NCI-H1048 (cell line): ENCODE measurements around the gene GPX3.

Source experiments
- DNase-seq: peaks from one replicate; lab custom pipeline; 2025; lab: John Stamatoyannopoulos, UW

GPX3 gene

DNA sequence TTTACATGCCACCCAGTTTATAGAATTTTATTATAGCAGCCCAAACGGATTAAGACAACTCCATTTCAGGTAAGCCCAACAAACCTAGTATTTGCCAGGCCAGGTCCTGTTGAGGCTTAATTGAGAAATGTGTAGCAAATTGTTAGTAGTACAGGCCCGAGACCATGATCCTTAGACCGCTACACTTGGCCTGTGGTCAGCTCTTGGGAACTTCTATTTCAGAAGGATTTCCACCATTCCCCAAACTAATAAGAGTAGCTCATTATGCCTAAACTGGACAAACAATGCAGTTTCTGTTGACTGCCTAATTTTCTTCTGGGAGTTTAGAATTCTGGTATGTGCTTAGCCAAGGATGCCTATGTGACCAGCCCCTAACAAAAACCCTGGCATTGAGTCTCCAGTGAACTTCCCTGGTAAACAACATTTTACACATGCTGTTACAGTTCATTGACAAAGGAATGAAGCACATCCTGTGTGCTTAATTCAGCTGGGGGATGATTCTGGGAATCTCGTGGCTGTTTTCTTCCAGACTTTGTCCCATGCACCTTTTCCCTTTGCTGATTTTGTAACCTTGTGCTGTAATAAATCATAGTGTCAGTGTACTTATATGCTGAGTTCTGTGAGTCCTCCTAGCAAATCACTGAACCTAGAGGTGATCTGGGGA is 5.6 kb upstream of the GPX3 start:
- DNase-seq = no peak

DNA sequence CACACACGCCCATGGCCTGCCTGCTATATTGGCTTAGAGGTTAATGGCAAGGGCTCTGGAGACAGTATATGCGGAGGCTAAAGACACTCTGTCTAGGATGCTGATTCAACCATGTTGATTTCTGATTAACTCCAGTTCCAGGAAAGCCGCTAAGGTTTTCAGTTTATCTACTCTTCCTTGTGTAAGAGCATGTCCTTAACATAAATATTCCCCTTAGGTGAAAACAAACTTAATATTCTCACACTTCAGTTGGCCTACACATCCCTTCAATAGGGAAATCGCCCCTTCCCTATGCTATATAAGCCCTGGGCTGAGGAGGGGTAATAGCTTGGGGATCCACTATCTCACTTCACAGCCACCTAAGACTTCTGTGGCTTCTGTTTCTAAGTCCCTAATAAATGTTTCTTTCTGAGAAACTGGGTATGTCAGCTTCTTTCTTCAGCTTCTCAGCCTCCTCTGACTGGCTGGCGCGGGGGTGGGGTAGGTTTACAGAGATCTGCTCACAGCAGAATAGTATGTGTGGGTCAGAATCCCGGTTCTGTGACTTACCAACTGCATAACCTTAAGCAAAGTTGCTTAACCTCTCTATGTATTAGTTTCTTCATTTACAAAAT is 4.3 kb upstream of the GPX3 start:
- DNase-seq = no peak

DNA sequence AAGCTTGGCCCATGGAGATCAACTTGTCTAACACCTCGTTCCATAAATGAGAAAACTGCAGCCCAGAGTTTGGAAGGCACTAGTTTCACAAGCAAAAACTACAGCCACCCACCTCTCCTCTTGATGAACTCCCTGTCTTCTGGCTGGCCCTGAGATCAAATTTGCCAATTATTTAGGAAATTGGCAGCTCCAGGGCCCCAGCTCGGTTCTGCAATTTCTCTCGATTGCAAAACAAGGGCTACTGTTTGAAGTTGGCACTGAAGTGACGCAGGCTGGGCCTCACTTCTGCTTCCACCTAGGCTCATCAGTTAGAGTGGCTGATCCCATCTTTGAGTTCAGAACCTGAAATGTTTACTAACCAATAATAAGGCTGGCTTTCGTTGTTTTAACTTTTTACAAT is 3.7 kb upstream of the GPX3 start:
- no peak for DNase-seq

DNA sequence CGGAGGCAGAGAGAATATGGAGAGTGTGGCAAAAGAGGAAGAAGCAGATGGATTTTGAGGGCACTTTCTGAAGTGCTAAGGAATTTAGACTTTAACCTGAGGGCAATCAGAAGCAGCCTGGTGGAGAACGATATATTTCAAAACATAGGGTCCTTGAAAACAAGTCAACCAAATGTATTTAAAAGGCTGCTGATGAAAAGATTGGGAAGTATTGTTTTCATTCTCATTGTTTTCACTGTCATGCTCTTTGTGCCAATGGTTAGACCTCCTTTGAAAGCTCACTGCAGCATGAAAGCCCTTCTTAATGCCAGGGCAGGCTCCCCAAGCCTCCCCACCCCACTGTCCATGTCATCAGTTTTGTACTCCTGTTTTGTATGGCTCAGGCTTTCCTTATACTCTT is 2.5 kb upstream of the GPX3 start:
- DNase-seq = no peak

DNA sequence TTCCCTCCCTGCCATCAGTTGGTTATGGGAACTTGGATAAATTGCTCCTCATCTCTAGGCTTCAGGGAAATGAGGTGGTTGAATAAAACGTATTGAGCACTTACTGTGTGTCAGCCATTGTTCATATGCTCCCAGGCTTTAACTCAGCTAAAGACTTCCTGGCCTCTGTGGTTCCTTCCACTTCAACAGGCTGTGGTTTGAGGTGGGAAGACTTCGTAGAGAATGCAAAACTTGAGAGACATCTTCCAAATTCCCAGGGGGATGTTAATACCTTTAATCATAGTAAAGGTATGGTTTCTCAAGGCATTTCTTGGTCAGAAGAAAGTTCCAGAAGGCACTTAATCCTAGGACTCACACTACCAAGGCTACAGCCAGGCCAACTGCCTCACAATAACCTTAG is 1.5 kb upstream of the GPX3 start:
- no peak for DNase-seq

DNA sequence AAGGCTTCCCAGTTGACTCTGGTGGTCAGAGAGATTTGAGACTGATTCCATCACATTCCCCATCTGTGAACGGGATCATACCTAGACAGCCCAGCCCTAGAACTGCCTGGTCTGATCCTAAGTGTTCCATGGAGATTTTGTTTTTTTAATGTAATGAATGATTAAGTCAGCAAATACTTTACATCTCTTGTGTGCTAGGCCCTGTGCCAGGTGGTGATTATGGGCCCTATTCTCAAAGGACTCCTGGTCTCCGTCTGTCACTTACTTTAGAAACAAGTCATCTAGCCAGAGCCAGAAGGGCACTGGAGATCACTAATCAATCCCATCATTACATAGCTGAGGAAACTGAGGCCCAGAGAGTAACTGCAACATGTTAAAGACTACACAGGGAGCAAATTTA is 1.1 kb upstream of the GPX3 start:
- no peak for DNase-seq

DNA sequence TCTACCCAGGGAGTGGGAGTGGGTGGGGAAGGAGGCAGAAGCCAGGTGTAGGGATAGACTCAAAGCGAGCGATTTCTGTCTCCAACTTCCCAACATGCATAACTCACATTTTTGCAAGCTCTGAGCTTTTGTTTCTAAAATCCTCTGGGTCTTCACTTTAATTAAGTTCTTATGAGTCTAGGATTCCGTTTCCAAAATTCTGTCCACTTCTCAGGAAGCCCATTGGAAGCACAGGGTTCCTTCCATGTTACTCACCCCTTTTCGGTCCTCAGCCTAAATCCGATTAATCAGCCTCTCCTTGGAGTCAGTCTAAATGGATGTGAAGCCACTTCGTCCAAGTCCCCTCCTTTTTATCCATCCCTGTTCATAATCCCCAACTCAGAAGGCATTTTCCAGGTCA is 1.4 kb downstream of the GPX3 start:
- no peak for DNase-seq

DNA sequence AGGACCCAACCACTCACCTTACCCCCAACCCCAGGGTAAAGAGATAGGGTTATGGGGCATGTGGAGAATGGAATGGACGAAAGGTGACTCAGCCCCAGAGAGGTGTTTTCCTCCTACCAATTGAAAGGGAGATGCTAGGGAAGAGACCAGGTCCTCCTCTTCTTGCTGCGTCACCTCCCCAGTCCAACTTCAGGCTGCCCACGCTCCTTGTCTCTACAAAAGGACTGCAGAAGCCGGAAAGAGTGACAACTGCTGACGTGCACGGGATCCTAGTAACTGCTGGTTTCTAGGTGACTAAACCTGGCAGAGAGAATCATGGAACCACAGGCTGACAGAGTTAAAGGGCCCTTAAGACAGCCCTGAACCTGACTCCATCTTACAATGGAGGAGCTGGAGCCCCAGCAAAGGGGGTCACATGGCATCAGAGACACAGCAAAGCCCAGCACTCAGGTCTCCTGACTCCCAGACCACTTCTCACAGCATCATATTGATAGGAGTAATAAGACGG is 2.2 kb downstream of the GPX3 start:
- DNase-seq = no peak

DNA sequence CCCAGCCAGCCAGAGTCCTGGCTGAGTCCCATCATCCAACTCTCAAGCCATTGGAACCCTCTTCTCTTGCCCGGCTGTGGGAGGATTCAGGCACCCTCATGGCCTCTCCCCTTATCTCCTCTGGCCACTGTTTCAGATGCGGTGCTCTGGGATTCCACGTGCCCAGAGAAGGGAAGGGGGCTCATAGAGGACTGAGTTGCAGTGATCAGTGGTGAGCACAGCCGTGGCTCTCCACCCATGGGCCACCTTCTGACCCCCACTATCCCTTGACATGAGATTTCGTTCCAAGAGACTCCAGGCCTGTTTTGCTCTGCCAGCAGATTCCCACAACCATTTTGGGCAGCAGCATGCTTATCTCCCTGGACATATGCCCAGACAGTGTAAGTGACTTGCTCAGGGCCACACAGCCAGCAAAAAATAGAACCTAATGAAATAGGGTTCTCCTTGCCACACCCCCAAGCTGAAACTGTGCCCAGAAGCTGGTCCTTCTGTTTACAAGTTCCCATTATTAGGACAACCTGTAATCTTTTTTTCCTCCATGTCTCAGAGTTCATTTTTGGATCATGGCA is 2.7 kb downstream of the GPX3 start:
- DNase-seq = no peak

DNA sequence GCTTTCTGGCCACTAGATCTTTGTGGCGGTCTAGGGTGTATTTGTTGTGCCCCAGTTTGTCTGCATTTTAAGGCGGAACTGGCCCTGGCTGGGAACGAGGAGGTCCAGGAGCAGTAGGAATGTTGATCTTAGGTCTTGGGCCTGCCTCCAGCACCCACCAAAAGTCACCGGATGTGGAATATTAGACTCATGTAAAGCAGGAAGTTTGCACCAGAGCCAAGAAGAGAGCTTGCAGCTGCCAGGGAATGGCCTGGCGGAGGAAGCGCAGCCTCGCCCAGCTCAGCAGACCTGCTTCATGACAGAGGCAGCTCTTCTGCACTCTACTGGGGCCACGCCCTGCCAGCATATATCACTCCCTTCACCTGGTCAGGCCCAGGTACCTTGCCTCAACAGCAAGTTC is 3.3 kb downstream of the GPX3 start:
- DNase-seq = no peak

DNA sequence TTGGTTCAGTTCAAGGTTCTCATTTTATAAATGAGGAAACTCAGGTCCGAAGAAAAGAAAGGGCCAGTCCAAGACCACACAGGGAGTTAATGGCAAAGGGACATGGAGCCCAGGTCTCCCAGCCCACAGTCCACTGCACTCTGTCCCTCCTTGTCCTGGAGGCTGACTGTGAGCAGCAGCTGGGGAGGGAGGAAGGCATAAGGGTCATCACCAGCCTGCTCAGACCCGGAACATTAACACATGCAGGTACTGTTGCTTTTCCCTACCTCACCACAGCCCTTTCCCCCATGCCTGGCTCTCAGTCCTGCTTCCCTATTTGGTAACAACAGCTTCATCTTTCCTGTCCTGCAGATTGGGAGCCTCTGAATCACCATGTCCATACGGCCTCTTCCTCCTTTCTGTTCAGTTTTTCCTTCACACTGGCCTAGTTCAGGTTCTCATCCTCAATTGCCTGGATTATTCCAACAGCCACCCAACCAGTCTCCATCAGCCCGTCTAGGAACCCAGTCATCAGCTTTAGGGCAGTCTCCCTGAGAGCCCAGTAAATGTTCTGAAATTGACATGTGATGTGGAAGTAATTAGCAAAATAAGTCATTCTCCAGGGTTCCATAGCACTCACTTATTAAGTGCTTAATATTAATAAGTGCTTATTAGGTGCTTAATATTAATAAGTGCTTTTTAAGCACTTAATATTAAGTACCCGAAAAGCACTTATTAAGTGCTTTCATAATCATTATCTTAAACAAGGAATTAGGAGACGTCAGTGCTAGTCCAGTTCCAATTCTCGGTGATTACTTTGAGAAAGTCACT is 4.3 kb downstream of the GPX3 start:
- no peak for DNase-seq

DNA sequence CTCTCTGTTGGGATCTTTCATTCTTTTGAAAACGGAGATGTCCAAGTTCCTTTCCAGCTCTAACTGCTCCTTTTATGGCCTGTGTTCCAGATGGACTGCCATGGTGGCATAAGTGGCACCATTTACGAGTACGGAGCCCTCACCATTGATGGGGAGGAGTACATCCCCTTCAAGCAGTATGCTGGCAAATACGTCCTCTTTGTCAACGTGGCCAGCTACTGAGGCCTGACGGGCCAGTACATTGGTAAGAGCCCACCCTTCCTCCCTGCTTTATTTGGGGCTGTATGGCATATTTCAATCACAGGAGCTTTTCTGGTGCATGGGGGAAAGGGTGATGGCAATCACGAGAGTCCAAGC is 4.8 kb downstream of the GPX3 start:
- DNase-seq = no peak

DNA sequence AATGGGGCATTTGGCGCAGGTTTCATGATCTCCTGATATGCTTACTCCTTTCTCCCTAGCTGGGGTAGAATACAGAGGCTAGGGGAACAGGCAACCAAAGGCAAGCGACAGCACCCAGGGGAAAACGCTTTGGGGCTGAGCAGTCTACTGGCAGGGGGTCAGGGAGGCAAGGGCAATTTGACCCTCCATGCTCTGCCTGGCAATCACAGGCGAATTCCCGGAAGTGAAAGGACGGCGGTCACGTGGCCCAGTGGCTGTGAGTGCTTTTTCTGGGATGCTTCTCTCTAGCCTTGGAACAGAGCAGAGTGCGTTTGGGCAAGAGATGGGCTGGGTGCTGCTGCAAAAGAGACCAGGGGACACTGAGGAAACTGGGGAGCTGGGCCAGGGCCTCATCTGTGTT is 5.7 kb downstream of the GPX3 start:
- DNase-seq = no peak

DNA sequence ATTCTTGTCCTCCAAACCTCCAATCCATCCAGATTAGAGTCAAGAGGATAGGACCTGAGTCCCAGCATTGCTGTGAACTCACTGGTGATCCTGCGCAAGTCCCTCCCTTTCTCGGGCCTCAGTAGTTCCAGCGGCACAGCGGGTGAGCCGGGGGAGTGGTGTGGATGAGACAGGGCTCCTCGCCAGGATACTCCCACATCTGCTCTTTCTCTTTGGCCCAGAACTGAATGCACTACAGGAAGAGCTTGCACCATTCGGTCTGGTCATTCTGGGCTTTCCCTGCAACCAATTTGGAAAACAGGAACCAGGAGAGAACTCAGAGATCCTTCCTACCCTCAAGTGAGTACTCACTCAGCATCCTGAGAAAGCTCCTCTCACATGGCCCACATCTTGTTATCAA is 6.3 kb downstream of the GPX3 start:
- no peak for DNase-seq

DNA sequence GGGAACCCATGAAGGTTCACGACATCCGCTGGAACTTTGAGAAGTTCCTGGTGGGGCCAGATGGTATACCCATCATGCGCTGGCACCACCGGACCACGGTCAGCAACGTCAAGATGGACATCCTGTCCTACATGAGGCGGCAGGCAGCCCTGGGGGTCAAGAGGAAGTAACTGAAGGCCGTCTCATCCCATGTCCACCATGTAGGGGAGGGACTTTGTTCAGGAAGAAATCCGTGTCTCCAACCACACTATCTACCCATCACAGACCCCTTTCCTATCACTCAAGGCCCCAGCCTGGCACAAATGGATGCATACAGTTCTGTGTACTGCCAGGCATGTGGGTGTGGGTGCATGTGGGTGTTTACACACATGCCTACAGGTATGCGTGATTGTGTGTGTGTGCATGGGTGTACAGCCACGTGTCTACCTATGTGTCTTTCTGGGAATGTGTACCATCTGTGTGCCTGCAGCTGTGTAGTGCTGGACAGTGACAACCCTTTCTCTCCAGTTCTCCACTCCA is 7.6 kb downstream of the GPX3 start:
- DNase-seq = no peak

DNA sequence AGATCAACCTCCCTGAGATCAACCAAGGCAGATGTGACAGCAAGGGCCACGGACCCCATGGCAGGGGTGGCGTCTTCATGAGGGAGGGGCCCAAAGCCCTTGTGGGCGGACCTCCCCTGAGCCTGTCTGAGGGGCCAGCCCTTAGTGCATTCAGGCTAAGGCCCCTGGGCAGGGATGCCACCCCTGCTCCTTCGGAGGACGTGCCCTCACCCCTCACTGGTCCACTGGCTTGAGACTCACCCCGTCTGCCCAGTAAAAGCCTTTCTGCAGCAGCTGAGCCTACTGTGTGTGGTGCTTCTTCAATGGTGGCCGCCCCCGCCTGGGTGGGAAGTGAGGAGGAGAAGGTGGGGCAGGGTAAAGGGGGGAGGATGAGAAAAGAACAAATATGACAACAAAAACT is 8.3 kb downstream of the GPX3 start:
- DNase-seq = no peak

DNA sequence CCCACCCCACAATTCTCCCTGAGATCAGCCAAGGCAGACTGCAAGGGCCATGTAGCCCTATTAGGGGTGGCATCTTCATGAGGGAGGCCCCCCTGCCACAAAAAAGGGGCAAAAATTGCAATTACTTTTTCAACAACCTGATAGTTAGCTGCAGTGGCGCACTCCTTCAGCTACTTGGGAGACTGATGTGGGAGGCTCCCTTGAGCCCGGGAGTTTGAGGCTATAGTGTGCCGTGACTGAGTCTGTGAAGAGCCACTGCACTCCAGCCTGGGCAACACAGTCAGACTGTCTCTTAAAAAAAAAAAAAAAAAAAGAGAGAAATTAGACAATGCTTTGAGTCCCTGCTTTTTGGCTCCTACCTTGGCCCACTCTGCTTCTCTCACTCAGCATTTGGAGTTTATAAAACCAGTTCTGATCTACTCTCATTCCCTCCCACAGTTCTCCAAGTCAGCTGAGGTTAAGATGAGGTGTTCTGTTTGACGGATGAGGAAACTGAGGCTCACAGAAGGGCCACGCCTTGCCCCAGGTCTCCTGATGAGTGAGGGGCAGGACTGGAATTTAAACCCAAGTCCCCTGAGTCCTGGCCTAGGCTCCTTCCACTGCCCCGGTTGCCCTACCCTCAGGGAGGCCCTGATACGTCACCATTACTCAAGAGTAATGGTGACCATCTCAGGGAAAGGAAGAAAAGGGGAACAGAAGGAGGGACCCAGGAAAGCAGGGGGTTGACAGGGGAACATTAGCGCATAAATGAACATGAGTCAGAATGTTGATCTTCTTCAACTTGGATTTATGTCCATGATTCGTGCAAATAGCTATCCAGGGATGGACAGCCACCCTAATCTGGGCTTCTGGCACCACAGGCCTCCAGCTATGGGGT is 9.0 kb downstream of the GPX3 start:
- no peak for DNase-seq

DNA sequence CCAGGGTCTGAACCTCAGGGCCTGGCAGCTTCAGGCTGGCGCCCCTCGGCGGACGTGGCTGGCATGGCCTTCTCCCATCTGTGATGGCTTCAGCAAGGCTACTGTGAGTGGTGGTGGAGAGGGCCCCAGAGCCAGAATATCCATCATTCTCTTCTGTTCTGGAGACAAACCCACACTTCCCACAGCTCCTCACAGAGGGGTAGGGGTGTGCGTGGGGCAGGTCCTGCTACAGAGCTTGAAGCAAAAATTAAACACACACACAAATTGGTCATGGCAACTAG is 9.6 kb downstream of the GPX3 start:
- DNase-seq = no peak

DNA sequence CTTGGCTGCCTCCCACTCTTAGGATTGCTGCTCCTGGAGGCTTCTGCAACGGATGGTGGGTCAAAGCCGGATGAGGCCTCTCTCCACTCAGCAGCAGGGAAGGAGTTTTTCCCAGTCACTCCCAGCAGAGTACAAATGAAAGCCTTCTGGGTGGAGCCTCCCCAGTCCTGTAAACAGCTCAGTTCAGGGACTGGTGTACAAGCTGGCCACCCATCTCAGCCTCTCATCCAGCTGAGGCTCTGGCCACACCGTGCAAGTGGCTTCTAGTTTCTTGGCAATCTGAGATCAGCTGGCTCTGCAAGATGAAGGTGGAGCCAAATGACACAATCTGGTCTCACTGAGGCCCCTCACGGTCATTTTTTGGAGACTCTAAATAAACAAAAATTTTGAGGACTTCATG is 10.0 kb downstream of the GPX3 start:
- no peak for DNase-seq

DNA sequence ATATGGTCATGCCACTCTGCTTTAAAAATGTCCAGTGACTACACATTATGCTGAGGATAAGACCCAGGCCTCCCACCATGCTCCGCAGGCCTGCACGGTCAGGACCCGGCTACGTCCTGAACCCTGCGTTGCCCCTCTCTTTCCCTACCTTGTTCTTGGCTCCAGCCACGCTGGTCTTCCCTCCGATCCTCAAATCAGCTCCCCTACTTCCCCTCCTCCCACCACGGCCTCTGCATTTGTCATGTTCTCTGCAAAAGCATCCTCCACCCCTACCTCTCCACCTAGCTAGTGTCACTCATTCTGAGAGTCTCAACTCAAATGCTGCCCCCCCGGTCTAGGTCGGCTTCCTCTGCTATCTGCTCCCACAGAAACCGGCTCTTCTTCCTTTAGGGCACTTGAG is 11.2 kb downstream of the GPX3 start:
- DNase-seq = no peak

DNA sequence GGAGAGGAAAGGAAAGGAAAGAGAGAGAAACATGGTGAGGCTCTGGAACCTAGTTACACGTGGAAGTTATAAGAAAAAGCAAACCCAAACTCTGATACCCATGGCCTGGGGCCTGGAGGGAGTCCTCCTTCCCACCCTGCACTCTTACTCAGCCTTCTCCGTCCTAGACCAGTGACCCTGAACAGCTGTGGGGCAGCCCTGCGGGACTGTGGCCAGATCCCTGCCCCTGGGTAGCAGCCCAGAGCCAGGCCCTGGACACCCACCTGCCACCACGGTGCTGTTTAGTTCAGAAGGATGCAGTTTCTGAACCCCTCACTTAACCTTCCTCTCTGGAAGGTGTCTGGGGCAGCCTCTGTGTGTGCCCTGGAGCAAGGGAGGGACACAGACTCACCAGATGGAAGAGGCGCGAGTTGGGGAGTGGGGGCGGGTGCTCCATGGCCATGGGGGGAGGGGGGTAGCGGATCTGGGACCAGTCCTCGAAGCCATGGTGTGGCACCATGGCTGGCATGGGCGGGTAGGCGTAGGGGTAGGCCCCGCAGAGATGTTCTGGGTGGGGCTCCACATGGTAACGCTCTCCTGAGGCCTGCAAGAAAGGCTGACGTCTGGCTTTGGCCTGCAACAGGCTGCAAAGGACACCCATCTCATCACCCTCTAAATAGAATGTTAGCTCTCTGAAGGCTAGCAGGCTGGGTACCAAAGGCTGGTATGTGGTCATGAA is 13.0 kb downstream of the GPX3 start:
- DNase-seq = no peak
